Epithelial cell of proximal tubule (primary cell): ENCODE data around the gene EML1. TPM values are rescaled to one million over a fixed set of nuclear protein-coding genes. Genes with fewer than 3 reads are reported as not detected.

ENCODE experiments used
- DNase-seq: peaks from one replicate; pipeline ENCODE4 v3.0.0-alpha.2; 2011; ENCODE audit warnings: low read depth
- H3K4me3 ChIP-seq: 2 replicates; pipeline ENCODE4 v1.5.1; 2011; ENCODE audit warnings: low read depth, mild to moderate bottlenecking, low read length
- CTCF ChIP-seq: conservative IDR thresholded peaks from 2 replicates; pipeline ENCODE4 v1.5.1; 2012; ENCODE audit warnings: low read depth, mild to moderate bottlenecking, low read length
- total RNA-seq: library from RNA; depleted of rRNA; stranded (reverse); fragments of >200 nt; gene quantifications from 2 replicates; pipeline ENCODE4 v1.2.3, GENCODE V29; 2015

Gene EML1
- total RNA-seq, 1 donor from 2014 or later, result 25.1 TPM

- DNase-seq, result no peak
- no peak overlapping the region for H3K4me3 ChIP-seq
- no peak for TF ChIP-seq CTCF
Measured at GRCh38 chr14:99824776-99825175, 31.6 kb downstream of the EML1 start.

- no peak for DNase-seq
- H3K4me3 ChIP-seq, result no peak overlapping the region
- no peak for TF ChIP-seq CTCF
Measured at GRCh38 chr14:99829450-99829849, 36.2 kb downstream of the EML1 start.

- no peak for DNase-seq
- no peak for TF ChIP-seq CTCF
- no peak overlapping the region for H3K4me3 ChIP-seq
Measured at GRCh38 chr14:99831303-99831702, 38.1 kb downstream of the EML1 start.

GRCh38 chr14:99831903-99832685 lies 38.9 kb downstream of the EML1 start:
- no peak for DNase-seq
- TF ChIP-seq CTCF, result no peak
- H3K4me3 ChIP-seq, result no peak overlapping the region

- no peak for DNase-seq
- TF ChIP-seq CTCF, result no peak
Measured at GRCh38 chr14:99837822-99838221, 44.6 kb downstream of the EML1 start.

GRCh38 chr14:99838639-99839134 lies 45.5 kb downstream of the EML1 start:
- no peak for DNase-seq
- no peak overlapping the region for H3K4me3 ChIP-seq
- TF ChIP-seq CTCF, result no peak

More at GRCh38 chr14:99837822-99838221, 44.6 kb downstream of the EML1 start:
- H3K4me3 ChIP-seq, result no peak overlapping the region

- DNase-seq, result no peak
- no peak overlapping the region for H3K4me3 ChIP-seq
- TF ChIP-seq CTCF, result no peak
Measured at GRCh38 chr14:99839696-99840095, 46.5 kb downstream of the EML1 start.
